DND-41 (cell line): ENCODE measurements around the gene CFB.

Source experiments
- EZH2 ChIP-seq: IDR thresholded peaks from 3 replicates; pipeline ENCODE4 v1.6.1; 2012; ENCODE audit warnings: borderline replicate concordance, low read depth, mild to moderate bottlenecking, moderate library complexity, low read length, inconsistent platforms; ENCODE audit not compliant: severe bottlenecking
- TF ChIP-seq, protein P1 (sequence below): IDR thresholded peaks from 2 replicates; pipeline ENCODE4 v1.5.1; 2012; ENCODE audit warnings: borderline replicate concordance, low read length, moderate library complexity, mild to moderate bottlenecking; ENCODE audit not compliant: poor library complexity, severe bottlenecking; ENCODE audit errors: extremely low read depth

DNA sequence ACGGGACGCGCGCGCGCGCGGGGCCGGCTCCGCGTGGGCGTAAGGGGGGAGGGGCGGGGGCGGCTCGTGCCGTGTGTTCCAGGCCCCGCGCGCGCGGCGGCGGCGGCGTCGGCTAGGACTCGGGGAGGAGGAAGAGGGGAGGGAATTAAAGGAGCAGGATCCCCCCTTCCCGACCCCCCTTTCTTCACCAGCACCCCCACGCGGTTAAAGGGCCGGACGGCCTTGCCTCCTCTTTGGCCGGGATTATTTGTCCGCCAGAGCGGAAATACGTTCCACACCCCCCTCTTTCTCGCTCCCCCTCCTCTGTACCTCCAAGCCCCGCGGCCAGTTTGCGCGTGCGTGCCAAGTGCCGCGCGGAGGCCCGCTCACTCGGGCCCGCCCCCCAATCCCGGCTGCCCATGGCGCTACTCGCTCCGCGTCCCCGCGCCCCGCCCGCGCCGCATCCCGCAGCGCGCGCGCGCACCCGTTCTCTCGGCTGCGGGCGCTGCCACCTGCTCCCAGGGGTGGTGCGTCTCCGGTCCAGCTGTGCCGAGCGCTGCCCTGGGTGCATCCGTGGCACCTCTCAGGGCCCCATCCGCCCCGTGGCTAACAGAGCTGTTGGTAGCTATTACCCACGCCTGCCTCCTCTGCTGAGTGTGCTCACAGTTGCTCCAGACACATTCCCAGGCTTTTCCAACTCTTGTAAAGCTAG is 43.8 kb upstream of the CFB start, which contains the start of gene ZBTB12:
- TF ChIP-seq EZH2: no peak
- TF ChIP-seq, protein P1, sequence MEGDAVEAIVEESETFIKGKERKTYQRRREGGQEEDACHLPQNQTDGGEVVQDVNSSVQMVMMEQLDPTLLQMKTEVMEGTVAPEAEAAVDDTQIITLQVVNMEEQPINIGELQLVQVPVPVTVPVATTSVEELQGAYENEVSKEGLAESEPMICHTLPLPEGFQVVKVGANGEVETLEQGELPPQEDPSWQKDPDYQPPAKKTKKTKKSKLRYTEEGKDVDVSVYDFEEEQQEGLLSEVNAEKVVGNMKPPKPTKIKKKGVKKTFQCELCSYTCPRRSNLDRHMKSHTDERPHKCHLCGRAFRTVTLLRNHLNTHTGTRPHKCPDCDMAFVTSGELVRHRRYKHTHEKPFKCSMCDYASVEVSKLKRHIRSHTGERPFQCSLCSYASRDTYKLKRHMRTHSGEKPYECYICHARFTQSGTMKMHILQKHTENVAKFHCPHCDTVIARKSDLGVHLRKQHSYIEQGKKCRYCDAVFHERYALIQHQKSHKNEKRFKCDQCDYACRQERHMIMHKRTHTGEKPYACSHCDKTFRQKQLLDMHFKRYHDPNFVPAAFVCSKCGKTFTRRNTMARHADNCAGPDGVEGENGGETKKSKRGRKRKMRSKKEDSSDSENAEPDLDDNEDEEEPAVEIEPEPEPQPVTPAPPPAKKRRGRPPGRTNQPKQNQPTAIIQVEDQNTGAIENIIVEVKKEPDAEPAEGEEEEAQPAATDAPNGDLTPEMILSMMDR: no peak
